Pulmonary artery endothelial cell (primary cell): ENCODE data around the gene HOXD10. TPM values are rescaled to one million over a fixed set of nuclear protein-coding genes. Genes with fewer than 3 reads are reported as not detected.

ENCODE experiments used
- DNase-seq: peaks from one replicate; pipeline ENCODE4 v3.0.0-alpha.2; 2011; ENCODE audit warnings: low read depth, low spot score
- total RNA-seq: library from RNA; depleted of rRNA; stranded (reverse); fragments of >200 nt; gene quantifications from 2 replicates; pipeline ENCODE4 v1.2.3, GENCODE V29; 2014

The HOXD10 gene
- total RNA-seq, 1 donor from 2014 or later: not detected

DNA sequence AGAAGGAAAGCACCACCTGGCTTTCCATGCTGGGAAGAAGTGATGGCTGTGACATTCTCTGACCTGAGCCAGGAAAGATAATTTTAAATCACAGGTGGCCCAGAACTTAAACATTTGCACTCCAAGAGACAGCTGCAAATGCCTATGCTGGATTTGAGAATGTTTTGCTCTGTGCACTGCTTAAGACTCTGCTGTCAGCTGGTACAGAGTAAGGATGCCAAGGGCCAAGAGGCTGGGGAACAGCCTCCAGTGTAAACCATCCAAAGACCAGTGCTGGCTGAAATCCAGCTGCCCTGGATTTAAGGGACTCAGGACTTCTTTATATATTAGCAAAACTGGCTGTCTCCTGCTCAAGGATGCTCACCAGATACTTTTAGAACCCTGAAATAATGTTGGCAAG lies 16.8 kb downstream of the HOXD10 start:
- no peak for DNase-seq

DNA sequence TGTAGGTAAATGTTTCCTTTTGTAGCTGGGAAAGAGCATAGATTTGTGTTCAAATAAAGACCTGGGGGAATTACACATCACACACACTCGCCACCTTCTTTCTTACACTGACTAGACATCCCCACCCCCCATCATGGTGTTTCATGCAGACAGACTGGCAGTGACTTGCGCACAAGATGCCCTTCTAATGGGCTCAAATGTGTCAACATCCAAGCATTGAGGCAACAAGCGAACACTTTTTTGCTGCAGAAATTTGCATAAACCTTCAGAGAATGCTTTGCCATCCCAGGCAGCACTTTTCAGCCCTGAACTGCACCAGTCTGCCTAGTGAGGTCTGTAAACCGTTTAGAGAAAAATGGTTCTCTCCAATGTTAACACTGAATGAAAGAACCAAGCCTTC lies 17.5 kb downstream of the HOXD10 start:
- no peak for DNase-seq

DNA sequence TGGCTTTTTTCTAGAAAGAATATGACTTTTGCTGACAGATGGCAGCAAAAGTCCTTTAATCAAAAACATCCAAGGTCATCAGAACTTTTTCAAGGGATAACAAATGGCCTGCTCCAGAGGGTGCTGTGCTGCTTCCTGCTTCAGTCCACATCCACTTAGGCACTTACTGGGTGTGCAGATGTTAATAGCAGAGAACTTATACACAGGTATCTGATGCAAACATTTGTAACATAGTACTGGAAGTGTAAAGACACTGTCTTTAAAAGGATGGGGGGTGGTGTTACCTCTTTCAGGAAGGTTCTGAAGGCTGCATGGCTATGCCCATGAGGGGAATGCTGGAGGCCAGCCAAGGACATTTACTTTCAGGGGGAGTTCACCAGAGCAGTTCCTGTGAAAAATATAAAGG lies 18.5 kb downstream of the HOXD10 start:
- DNase-seq: no peak

DNA sequence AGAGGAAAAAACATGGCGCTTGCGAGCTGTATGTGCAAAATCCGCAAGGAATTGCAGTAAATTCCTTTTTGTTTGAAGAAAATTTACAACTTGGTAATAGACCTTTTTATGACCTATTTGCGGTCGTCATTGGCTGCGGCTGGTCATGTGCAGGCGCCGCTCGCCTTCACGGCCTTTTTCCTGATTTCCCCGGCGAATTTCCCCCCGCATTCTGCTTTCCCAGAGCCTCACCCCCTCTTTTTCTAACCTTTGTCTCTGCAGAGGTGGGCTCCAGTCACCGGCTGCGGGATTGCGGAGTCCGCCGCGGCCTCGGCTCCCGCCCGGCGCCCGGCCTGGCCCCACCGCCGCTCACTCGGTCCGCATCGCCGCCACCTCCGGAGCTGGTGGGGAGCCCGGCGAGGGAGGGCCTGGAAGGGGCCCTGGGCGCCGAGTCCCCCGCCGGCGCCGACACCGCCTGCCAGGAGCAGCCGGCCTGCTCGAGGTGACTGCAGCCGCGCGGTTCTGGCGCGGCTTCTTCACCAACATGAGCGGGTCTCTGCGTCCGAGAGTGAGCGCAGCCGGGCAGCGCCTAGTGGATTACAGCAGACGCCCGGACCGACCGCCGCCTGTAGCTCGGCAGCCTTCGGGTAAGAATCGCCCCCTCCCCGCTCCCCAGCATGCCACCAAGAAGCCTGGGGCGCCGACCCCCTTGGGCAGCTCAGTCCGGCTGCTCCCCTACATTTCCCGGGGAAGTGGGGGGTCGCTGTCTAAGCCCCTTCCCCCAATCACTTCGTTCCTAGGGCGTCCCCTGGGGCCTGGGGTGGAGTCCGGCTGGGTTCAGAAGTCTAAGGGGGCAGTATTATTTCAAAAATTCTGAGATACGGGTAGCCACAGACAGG lies 20.0 kb downstream of the HOXD10 start:
- no peak for DNase-seq

DNA sequence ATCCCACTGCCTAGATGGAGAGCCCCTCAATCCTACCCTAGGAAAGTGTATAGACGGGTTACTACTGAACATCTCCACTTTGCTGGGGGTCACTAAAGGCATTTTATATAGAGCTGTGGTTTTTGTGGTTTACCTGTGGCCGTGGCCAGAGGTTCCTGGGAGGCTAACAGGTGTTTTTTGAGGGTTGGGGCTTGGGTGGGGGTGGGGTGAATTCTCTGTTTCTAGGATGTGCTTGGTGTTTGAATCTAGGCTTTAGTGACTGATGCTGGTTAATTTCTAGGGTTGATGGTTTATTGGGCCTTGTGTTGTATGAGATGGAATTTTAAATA lies 20.6 kb downstream of the HOXD10 start:
- DNase-seq: no peak

DNA sequence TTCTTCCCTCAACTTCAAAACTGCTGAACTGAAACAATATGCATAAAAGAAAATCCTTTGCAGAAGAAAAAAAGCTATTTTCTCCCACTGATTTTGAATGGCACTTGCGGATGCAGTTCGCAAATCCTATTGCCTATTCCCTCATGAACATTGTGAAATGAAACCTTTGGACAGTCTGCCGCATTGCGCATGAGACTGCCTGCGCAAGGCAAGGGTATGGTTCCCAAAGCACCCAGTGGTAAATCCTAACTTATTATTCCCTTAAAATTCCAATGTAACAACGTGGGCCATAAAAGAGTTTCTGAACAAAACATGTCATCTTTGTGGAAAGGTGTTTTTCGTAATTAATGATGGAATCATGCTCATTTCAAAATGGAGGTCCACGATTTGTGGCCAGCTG lies 21.3 kb downstream of the HOXD10 start:
- no peak for DNase-seq

DNA sequence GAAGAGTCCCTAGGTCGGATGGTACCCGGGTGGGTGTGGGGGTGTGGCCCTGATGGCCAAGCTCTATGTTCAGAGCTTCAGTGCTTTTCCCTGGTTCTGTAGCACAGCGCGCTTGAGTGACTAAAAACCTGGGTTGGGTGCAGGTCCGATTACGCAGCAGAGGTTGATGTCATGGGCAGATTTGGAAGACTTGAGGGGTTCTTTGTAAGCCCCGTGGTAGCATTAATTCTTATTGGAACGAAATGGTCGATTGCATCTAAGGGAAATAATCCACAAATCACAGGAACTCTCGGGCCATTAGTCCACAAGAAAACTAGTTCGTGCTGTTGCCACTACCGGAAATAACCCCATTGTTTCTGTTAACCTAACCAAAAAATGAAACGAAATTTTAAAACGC lies 21.9 kb downstream of the HOXD10 start:
- no peak for DNase-seq

DNA sequence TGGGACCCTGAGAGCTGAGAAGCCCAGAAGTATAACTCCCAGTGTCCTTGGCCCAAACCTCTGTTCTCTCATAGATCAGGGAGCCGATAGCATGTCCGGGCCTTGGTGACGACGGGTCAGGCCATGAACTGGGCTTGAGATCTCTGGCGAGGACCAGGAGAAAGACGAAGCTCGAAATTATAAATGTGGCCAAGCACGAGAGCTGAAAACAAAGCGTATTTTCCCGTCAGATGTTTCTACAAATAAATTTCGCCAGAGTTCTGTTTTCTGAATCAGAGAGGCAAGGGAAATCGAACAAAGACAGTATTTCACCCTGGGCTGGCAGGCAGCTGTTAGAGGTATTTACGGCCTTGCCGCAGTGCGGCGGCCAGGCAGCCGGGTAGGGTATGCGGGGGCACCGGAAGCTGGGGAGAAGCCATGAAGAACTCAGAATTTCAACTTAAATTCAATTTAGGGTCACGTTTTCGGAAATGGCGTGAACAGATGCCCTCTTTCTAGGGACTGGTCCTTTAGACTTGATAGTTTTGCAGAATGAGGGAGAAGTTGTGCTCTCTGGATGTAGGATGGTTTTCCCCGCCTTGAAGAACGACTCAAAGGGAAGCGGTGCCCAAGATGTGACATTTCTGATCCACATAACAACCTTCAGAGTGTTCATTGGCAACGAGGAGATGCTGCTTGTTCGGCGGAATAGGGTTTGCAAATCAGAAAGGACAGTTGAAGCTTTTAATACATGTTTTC lies 22.5 kb downstream of the HOXD10 start:
- DNase-seq: no peak

DNA sequence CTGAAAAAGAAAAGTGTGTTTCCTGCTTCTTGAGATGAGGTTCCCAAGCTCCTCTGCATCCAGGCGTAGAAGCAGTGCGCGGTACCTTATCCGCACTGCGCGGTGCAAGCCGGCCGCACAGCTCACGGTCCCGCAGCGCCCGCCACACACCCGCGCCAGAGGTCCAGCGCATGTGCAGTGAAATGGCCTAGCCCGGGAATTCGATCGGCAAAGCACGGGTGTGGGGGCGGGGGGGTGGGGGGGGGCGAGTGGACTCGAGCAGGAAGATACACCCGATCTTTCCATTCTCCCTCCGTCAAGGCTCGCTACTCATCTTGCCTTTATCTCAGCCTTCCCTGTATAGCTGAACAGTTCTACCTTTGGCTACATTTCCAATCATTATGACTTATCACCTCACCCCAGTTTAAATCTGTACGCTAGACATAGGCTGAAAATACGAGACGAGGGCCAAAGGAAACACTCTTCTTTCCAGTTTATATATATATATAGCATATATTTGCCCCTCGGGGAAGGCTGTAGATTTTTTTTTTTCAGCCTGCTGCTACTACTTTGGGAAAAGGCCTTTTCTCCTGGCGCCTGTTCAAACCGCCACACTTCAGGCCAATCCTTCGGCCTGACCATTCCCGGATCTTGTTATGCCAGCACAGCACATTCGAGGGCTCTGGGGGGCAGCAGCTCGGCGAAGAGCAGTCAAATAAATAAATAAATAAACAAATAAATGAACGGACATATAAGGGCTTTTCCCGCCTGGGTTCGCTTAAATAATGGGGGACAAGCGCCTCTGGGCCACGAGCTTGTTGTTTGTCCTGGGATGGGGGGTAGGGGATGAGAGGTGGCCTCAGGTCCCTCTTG lies 23.3 kb downstream of the HOXD10 start:
- no peak for DNase-seq

DNA sequence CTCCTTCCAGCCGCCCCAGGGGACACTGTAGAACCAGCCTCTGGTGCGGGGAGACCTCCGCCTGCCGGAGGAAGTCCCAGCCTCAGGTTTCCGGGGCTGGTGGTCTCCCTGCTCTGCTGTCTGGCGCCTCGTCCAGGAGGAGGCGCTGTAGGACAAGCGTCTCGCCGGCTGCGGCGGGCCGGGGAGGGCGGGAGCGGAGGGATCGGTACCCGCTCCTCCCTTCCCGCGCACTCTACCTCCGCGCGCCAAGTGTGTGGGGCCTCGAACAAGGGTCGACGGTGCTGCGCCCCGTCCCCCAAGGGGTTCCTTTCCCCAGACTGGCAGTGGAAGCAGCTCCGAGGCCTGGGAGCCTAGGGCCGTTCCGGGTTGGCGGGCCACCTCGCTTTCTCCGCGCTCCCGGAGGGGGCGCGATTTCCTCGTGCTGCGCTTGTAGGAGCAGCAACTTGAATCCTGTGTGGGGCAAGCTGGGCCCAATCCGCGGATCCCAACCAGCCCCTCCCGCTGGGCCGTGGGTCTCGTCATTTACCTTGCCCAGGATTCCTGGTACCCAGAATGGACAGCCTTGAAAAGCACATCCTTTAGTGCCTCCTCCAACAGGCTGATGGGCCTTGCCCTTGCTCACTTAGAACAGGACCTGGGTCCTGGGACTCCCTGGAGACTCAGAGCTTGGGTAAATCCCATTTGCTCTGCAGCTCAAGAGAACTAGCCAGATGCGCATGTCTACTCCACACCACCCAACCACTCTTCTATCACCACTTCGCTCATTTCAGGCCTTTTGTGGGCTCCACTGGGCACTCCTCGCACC lies 24.1 kb downstream of the HOXD10 start:
- DNase-seq: no peak

DNA sequence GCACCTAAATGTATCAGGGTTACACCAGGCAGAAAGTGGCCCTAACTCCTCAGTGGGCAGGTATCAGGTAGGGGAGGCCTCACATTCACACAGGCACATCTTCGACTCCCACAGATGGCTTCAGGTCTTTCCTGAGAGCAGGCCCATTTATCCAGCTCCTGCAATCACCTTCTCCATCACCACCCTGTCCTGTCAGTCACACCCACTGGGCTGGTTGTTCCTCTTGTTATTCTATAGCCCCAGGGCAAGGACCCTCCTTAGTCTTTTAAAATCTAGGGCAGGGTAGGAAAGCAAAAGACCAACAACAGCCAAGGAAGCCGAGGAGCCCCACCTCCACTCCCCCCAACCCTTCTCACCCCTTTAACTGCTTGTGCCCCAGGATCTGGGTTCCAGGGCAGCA lies 25.7 kb downstream of the HOXD10 start:
- DNase-seq: no peak

DNA sequence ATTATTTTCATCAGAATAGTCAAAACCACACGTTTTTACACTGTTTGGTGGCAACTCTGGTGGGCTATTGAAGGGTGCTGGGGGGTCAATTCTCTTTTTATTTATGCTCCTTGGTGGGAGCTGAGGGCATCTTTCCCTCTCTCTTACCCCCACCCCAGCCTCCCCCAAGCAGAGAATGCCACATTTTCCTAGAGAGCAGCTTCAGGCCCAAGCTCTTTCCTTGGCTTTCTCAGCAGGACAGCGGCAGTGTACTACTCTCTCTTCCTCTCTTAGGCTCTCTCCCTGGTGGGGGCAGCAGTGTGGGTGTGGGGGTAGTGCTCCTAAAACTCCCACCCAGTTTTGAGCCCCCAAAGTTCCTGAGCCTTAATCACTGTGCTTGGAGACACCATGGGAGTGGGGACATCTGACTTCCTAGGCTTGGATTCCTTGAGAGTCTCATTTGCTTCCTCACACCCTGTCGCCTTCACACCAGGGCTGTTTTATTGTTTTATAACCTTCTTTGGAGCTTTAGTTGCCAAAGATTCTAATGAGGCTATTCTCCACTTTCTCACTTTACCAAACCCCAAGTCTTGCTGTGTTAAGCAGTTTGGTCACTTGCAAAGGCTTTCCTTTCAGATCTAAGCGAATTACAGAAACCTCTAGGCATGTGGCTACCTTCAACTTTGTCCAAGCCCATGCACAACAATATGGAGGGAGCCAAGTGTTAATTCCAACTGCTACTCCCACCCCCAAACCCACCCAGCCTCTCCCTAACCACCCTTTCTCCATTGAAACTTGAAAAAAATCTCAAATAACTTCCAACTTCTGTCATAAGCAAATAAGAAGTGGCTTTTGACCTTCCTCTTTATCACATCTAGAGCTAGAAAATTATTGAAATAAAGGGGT lies 28.7 kb downstream of the HOXD10 start:
- no peak for DNase-seq

DNA sequence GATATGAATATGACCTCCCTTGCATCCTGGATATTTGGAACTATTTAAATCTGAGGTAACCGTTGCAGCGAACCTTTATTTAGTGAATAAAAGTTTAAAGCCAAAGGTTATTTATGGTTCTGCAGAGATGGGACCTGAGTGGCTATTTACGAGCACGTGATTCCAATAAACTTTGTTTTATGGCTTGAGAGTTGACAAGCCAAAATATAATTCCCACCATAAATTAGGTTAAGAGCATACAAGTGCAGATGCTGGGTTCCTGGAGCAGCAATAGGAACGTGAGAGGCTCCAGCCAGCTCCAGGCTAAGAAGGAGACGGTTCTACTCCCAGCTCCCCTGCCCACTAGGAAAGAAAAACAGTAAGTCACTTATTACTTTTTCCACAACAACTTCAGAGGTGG lies 29.5 kb downstream of the HOXD10 start:
- no peak for DNase-seq

DNA sequence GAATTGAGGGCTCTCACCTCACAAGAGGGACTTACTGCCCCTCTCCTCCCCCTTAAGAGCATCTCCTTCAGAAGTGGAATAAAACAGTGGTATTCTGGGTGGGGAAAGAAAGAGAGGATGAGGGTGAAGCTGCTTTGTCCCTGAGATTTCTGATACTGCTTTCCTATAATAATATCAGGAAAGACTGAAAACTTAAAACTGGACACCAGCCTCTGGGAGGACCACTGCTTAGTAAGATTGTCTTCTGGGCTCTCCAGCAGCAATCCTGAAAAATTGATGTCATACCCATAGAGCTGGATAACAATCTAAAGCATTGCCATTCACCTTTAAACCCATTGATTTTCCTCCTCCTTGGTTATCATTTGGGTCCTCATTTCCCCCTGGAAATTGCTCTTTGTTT lies 30.1 kb downstream of the HOXD10 start:
- no peak for DNase-seq

DNA sequence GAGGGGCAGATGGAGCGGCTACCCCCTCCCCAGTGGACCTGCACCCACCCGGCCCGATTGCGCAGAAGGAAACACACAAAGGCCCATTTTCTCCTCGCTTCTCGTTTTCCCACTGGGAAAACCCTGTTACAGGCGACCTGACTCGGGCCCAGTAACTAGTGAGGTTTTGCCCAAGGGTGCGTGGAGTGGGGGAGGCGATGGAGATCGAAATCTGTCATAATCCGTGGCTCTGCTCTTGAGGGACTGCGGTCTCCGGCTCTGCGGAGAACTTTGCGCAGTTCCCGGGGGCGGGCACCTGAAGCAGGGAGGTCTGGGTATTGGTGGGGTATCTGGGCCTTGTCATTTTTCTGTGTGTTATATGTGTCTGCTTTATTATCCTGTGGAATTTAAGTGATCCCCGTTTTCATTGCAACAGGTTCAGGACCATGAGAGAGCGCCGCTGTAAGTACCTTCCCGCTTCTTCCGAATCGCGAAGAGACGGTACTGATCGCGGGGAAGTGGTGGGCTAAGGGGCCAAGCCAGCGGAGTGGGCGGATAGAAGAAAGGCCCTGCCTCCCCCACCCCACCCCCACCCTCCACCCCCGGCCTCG lies 30.7 kb downstream of the HOXD10 start:
- no peak for DNase-seq

DNA sequence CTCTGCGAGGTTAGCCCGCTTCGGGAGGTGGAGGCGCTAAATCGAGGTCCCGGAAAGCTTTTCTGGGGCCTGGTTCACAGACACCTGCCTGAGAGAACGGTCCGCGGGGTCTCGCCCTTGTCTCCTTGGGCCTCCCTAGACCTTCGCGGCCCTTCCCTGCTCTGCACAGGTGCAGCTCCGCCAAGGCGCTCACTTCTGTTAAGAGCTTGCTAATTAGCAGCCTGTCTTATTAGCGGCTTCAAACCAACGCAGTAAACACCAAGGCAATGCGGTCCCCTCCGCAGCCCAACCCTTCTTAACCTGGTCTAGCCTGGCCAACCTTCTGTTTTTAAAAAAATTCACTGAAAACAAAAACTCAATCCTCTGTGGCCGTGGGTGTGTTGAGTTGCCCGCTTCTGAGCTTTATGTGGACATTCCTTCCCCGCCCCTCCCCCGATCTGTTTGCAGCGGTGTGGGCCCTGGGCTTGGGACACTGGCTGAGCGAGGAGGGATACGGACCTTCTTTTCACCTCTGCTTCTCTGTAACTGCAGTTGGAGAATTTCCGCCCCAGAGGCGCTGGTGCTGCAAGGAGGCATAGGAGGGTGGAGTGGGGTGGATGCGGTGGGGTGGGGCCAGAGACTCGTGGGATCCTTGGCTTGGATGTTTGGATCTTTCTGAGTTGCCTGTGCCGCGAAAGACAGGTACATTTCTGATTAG lies 31.4 kb downstream of the HOXD10 start:
- no peak for DNase-seq

DNA sequence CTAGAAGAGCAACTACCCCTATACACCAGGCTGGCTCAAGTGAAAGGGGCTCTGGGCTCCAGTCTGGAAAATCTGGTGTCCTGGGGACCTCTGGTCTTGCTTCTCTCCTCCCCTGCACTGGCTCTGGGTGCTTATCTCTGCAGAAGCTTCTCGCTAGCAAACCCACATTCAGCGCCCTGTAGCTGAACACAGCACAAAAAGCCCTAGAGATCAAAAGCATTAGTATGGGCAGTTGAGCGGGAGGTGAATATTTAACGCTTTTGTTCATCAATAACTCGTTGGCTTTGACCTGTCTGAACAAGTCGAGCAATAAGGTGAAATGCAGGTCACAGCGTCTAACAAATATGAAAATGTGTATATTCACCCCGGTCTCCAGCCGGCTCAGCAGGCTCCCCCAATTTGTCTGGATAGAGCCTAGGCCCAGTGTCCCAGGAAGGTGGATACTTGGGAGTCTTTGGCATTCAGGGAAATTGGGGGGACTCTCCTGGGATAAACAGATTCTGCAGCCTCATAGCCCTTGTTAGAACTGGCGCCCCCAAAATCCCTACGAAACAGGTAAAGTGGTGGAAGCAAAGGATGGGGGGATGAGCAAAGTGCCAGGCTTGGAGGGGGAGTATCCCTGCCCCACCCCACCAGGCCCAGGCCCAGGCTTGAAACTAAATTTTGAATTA lies 32.3 kb downstream of the HOXD10 start:
- no peak for DNase-seq

DNA sequence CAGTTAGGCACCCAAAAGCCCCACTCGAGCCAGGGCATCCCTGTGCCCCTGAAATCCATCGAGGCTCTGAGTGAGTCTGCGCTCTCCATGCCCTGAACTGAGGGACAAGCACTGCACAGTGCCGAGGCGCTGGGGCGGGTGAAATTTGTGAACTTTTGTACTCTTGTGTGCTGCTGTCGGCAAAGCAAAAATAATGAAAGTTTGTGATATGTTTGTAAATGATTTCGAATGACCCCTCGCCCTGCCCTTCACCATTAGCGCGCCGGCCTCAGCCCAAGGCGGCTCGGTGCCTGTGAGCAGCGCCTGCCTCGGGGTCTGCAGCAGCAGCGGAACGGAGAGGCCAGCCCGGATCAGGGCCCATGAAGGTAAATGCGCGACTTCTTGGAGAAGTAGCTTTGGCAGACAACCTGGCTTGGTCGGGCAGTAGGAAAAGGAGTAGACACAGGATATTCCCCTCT lies 32.9 kb downstream of the HOXD10 start:
- DNase-seq: no peak
